SK-N-MC (cell line): ENCODE results near the gene GEMIN7.

Source experiments
- EZH2 ChIP-seq: fragments of 200-600 bp; sonication (generic); IDR thresholded peaks from one replicate; pipeline ENCODE4 v1.6.1; 2017; ENCODE audit warnings: antibody characterized with exemption
- FOXP2 ChIP-seq: optimal IDR thresholded peaks from 2 replicates; pipeline ENCODE3; 2011; ENCODE audit warnings: mild to moderate bottlenecking, moderate library complexity; ENCODE audit not compliant: insufficient read depth; ENCODE audit errors: extremely low read length, control extremely low read depth
- POLR2AphosphoS5 ChIP-seq: IDR thresholded peaks from 2 replicates; pipeline ENCODE4 v1.6.1; 2012; ENCODE audit warnings: mild to moderate bottlenecking, low read depth, low read length, borderline replicate concordance

GRCh38 chr19:45133661-45134060 lies 54.6 kb downstream of the GEMIN7 start:
- TF ChIP-seq EZH2 (no peak), POLR2AphosphoS5 (no peak), FOXP2 (no peak)
